ENCODE results near the gene USH1C. TPM values are rescaled to one million over a fixed set of nuclear protein-coding genes. Genes with fewer than 3 reads are reported as not detected.

The USH1C gene
- total RNA-seq, 1 experiment from 2014 or later: 101 TPM

GRCh38 chr11:17561526-17561925, 17.3 kb upstream of the USH1C start:
- Mint-ChIP-seq H3K9me3 (ENCODE audit: unreplicated experiment) (no peaks in the 10 kb centered on the region), H3K27ac (ENCODE audit: unreplicated experiment) (no peak overlapping the region), H3K4me1 (ENCODE audit: low read depth, unreplicated experiment) (peaks cover 27% of the 10 kb centered on the region), H3K4me3 (ENCODE audit: unreplicated experiment) (no peak overlapping the region), H3K36me3 (ENCODE audit: insufficient read depth, unreplicated experiment) (no peaks in the 10 kb centered on the region), H3K27me3 (ENCODE audit: insufficient read depth, unreplicated experiment) (no peaks in the 10 kb centered on the region)
- Histone ChIP-seq H3K36me3 (ENCODE audit: control insufficient read depth, insufficient read depth, low read length) (no peaks in the 10 kb centered on the region), H3K9me3 (no peaks in the 10 kb centered on the region), H3K4me1 (peaks cover 56% of the 10 kb centered on the region), H3K4me3 (ENCODE audit: low read depth, low read length) (no peak overlapping the region), H3K27me3 (replicated peaks; ENCODE audit: control insufficient read depth, insufficient read depth, low read length) (no peaks in the 10 kb centered on the region)
- no peak for TF ChIP-seq CTCF (IDR thresholded peaks at IDR 0.05; ENCODE audit: insufficient read depth in 1 of 2, low read depth in 1 of 2, low read length in 1 of 2, severe bottlenecking in 1 of 2, unreplicated experiment in 1 of 2)
- DNase-seq: peak in 1 of 2 experiments; percentile 34
- intact Hi-C loops (cut with micrococcal nuclease; ENCODE audit: unreplicated experiment): no loop called here
- ChIA-PET POLR2A (no interaction called here), CTCF (no interaction called here)
- BruUV-seq (replicated peaks): no TSS peak

GRCh38 chr11:17561111-17561415, 16.8 kb upstream of the USH1C start:
- BruUV-seq (replicated peaks): no TSS peak
- H3K4me3 ChIP-seq (ENCODE audit: low read depth, low read length): no peak overlapping the region
- peaks cover 56% of the 10 kb centered on the region for H3K4me1 ChIP-seq
- Mint-ChIP-seq H3K4me1 (ENCODE audit: low read depth, unreplicated experiment) (peaks cover 27% of the 10 kb centered on the region), H3K27me3 (ENCODE audit: insufficient read depth, unreplicated experiment) (no peaks in the 10 kb centered on the region), H3K9me3 (ENCODE audit: unreplicated experiment) (no peaks in the 10 kb centered on the region), H3K36me3 (ENCODE audit: insufficient read depth, unreplicated experiment) (no peaks in the 10 kb centered on the region), H3K27ac (ENCODE audit: unreplicated experiment) (peak overlapping the region; percentile 60), H3K4me3 (ENCODE audit: unreplicated experiment) (no peak overlapping the region)
- POLR2A ChIA-PET: interaction anchor here (1.3 kb wide), 1 partner anchor 18 kb away, joined by 8 read pairs; no protein-coding TSS in a partner anchor
- H3K36me3 ChIP-seq (ENCODE audit: control insufficient read depth, insufficient read depth, low read length): no peaks in the 10 kb centered on the region
- DNase-seq: no peak
- intact Hi-C loops (cut with micrococcal nuclease; ENCODE audit: unreplicated experiment): no loop called here
- no peaks in the 10 kb centered on the region for H3K27me3 ChIP-seq (replicated peaks; ENCODE audit: control insufficient read depth, insufficient read depth, low read length)
- no peaks in the 10 kb centered on the region for H3K9me3 ChIP-seq
- CTCF ChIA-PET: interaction anchor here (1.1 kb wide), 1 partner anchor 170 kb away, joined by 3 read pairs; no protein-coding TSS in a partner anchor
- no peak for TF ChIP-seq CTCF (IDR thresholded peaks at IDR 0.05; ENCODE audit: insufficient read depth in 1 of 2, low read depth in 1 of 2, low read length in 1 of 2, severe bottlenecking in 1 of 2, unreplicated experiment in 1 of 2)

GRCh38 chr11:17560281-17561110, 16.3 kb upstream of the USH1C start:
- H3K27me3 Mint-ChIP-seq (ENCODE audit: insufficient read depth, unreplicated experiment): no peaks in the 10 kb centered on the region
- intact Hi-C loops (cut with micrococcal nuclease; ENCODE audit: unreplicated experiment): loop anchor here (1.0 kb wide), 1 partner anchor 19 kb away; no protein-coding TSS in a partner anchor
- no peaks in the 10 kb centered on the region for H3K9me3 Mint-ChIP-seq (ENCODE audit: unreplicated experiment)

More at GRCh38 chr11:17560281-17561110, 16.3 kb upstream of the USH1C start:
- peak; percentile 76 to 92 for DNase-seq
- ChIA-PET CTCF (interaction anchor here (0.6 to 1.1 kb wide), 3 partner anchors 22 to 284 kb away, joined by 3 read pairs; no protein-coding TSS in a partner anchor), POLR2A (interaction anchor here (1.0 to 1.3 kb wide), 3 partner anchors 13 to 19 kb away, joined by 3 to 8 read pairs (median 8); partner anchors contain the start of gene OTOG)
- Histone ChIP-seq H3K4me1 (peaks cover 56% of the 10 kb centered on the region), H3K9me3 (no peaks in the 10 kb centered on the region), H3K27me3 (replicated peaks; ENCODE audit: control insufficient read depth, insufficient read depth, low read length) (no peaks in the 10 kb centered on the region), H3K36me3 (ENCODE audit: control insufficient read depth, insufficient read depth, low read length) (no peaks in the 10 kb centered on the region), H3K4me3 (ENCODE audit: low read depth, low read length) (no peak overlapping the region)
- H3K36me3 Mint-ChIP-seq (ENCODE audit: insufficient read depth, unreplicated experiment): no peaks in the 10 kb centered on the region
- no peak for TF ChIP-seq CTCF (IDR thresholded peaks at IDR 0.05; ENCODE audit: insufficient read depth in 1 of 2, low read depth in 1 of 2, low read length in 1 of 2, severe bottlenecking in 1 of 2, unreplicated experiment in 1 of 2)
- peak overlapping the region; percentile 60 for H3K27ac Mint-ChIP-seq (ENCODE audit: unreplicated experiment)
- H3K4me1 Mint-ChIP-seq (ENCODE audit: low read depth, unreplicated experiment): peaks cover 27% of the 10 kb centered on the region
- peak overlapping the region; percentile 19 for H3K4me3 Mint-ChIP-seq (ENCODE audit: unreplicated experiment)
- BruUV-seq (replicated peaks): no TSS peak

All from Caco-2 (cell line).